ENCODE results near the gene CRACDL.

- TF ChIP-seq CTCF (IDR thresholded peaks at IDR 0.05) (no peak), EZH2 (IDR thresholded peaks at IDR 0.05; ENCODE audit: borderline replicate concordance, insufficient read depth, low read depth, low read length, poor library complexity, severe bottlenecking) (no peak)
Measured at GRCh38 chr2:98773907-98774306, 162.1 kb downstream of the CRACDL start.

Data from B cell (primary cell).